H1 (cell line): ENCODE results near the gene TMUB1. TPM values are rescaled to one million over a fixed set of nuclear protein-coding genes. Genes with fewer than 3 reads are reported as not detected.
A peak's percentile ranks its signal among the peaks of the same experiment; 100 is the strongest.

ENCODE experiments used
- CTCF ChIA-PET: fragments of 300-600 bp; sonication (Branson Sonifier 250); formaldehyde crosslinking; loops from one replicate; lab custom pipeline; 2021; ENCODE audit not compliant: partially characterized antibody; lab: Charles Lee
- POLR2A ChIA-PET: fragments of 300-600 bp; sonication (Branson Sonifier 250); formaldehyde crosslinking; loops from one replicate; lab custom pipeline; 2021; ENCODE audit warnings: inconsistent platforms; ENCODE audit not compliant: partially characterized antibody; lab: Charles Lee
- DNase-seq, 2 experiments: peaks; one replicate each; pipeline versions ENCODE4 v3.0.0 to v3.0.0-alpha.2; 2010 to 2022; ENCODE audit warnings: low spot score in 2 of 2, low read depth in 1 of 2, mixed read lengths in 1 of 2
- FAIRE-seq: peaks from 2 replicates; lab custom pipeline; 2011; peaks lifted over from hg19 to GRCh38; lab: Jason Lieb, UNC
- H2AFZ ChIP-seq: 2 replicates; pipeline ENCODE4 v1.8.1; 2012; ENCODE audit warnings: low read length, inconsistent platforms
- H2AK5ac ChIP-seq: 2 replicates; pipeline ENCODE4 v1.6.1; 2013; ENCODE audit warnings: low read depth, low read length
- H2BK120ac ChIP-seq: replicated peaks from 2 replicates; pipeline ENCODE3; 2013; ENCODE audit warnings: low read depth, low read length, inconsistent platforms
- H2BK12ac ChIP-seq: 2 replicates; pipeline ENCODE4 v1.6.1; 2013; ENCODE audit warnings: low read depth, low read length
- H2BK15ac ChIP-seq: 2 replicates; pipeline ENCODE4 v1.6.1; 2013; ENCODE audit warnings: low read length
- H2BK20ac ChIP-seq: 2 replicates; pipeline ENCODE4 v1.6.1; 2013; ENCODE audit warnings: low read length
- H2BK5ac ChIP-seq: 2 replicates; pipeline ENCODE4 v1.6.1; 2013; ENCODE audit warnings: low read depth, low read length
- H3K14ac ChIP-seq: 2 replicates; pipeline ENCODE4 v1.6.1; 2013; ENCODE audit warnings: inconsistent platforms; ENCODE audit not compliant: insufficient read length
- H3K18ac ChIP-seq: 2 replicates; pipeline ENCODE4 v1.6.1; 2013; ENCODE audit warnings: low read length; ENCODE audit errors: extremely low read depth
- H3K23ac ChIP-seq: 2 replicates; pipeline ENCODE4 v1.6.1; 2013; ENCODE audit warnings: inconsistent platforms; ENCODE audit not compliant: insufficient read length
- H3K23me2 ChIP-seq: 2 replicates; pipeline ENCODE4 v1.6.1; 2013; ENCODE audit warnings: low read depth, low read length
- H3K27ac ChIP-seq: 2 replicates; pipeline ENCODE4 v1.6.1; 2011; ENCODE audit warnings: low read depth, low read length, inconsistent platforms
- H3K27me3 ChIP-seq, 4 experiments: replicated peaks in 1 of 4; 1 replicate in 1 of 4; 2 replicates in 3 of 4; pipeline versions ENCODE4 v1.6.1 to v1.8.1; 2011 to 2013; ENCODE audit warnings: low read length in 3 of 4, mild to moderate bottlenecking in 3 of 4, inconsistent platforms in 2 of 4, mixed read lengths in 2 of 4, moderate library complexity in 1 of 4; ENCODE audit not compliant: control insufficient read depth in 3 of 4, insufficient read depth in 3 of 4; ENCODE audit errors: extremely low read depth in 1 of 4
- H3K36me3 ChIP-seq, 4 experiments: 2 replicates each; pipeline versions ENCODE4 v1.6.1 to v1.8.1; 2011 to 2013; ENCODE audit warnings: mild to moderate bottlenecking in 4 of 4, low read length in 3 of 4, moderate library complexity in 2 of 4, control low read depth in 1 of 4, inconsistent platforms in 1 of 4; ENCODE audit not compliant: insufficient read depth in 4 of 4, control insufficient read depth in 2 of 4
- H3K4ac ChIP-seq: replicated peaks from 2 replicates; pipeline ENCODE3; 2013; ENCODE audit warnings: low read length, low read depth, mixed read lengths, inconsistent platforms; ENCODE audit not compliant: insufficient read length
- H3K4me1 ChIP-seq, 4 experiments: replicated peaks in 1 of 4; 1 replicate in 1 of 4; 2 replicates in 3 of 4; pipeline versions ENCODE4 v1.6.1 to v1.8.1; 2011 to 2013; ENCODE audit warnings: low read length in 3 of 4, inconsistent platforms in 2 of 4, mixed read lengths in 1 of 4; ENCODE audit not compliant: insufficient read depth in 4 of 4, control insufficient read depth in 3 of 4
- H3K4me2 ChIP-seq, 2 experiments: 2 replicates each; pipeline versions ENCODE4 v1.6.1 to v1.8.1; 2011 to 2013; ENCODE audit warnings: low read depth in 2 of 2, low read length in 2 of 2, control low read depth in 1 of 2, inconsistent platforms in 1 of 2, mild to moderate bottlenecking in 1 of 2; ENCODE audit not compliant: insufficient read depth in 1 of 2
- H3K4me3 ChIP-seq, 4 experiments: fragments of 200-600, 300-600 bp in 1 of 4; sonication (generic), shearing (Covaris generic), sonication (Bioruptor Twin) in 1 of 4; 2 replicates each; pipeline versions ENCODE4 v1.5.1 to v1.8.1; 2011 to 2016; ENCODE audit warnings: low read length in 4 of 4, low read depth in 3 of 4, control low read depth in 2 of 4, inconsistent platforms in 2 of 4, mild to moderate bottlenecking in 2 of 4, mixed read lengths in 1 of 4, moderate library complexity in 1 of 4; ENCODE audit not compliant: insufficient read depth in 2 of 4; ENCODE audit errors: extremely low read depth in 1 of 4
- H3K56ac ChIP-seq: replicated peaks from 2 replicates; pipeline ENCODE3; 2013; ENCODE audit warnings: low read depth, mild to moderate bottlenecking, mixed read lengths, low read length, inconsistent platforms; ENCODE audit not compliant: insufficient read length
- H3K79me1 ChIP-seq: 2 replicates; pipeline ENCODE4 v1.6.1; 2013; ENCODE audit warnings: low read depth, low read length, control low read depth
- H3K79me2 ChIP-seq, 2 experiments: 2 replicates each; pipeline versions ENCODE4 v1.6.1 to v1.8.1; 2012 to 2013; ENCODE audit warnings: low read length in 2 of 2, mild to moderate bottlenecking in 2 of 2, inconsistent platforms in 1 of 2; ENCODE audit not compliant: insufficient read depth in 2 of 2, control insufficient read depth in 1 of 2
- H3K9ac ChIP-seq, 4 experiments: replicated peaks in 1 of 4; 1 replicate in 1 of 4; 2 replicates in 3 of 4; pipeline versions ENCODE4 v1.6.1 to v1.8.1; 2011 to 2013; ENCODE audit warnings: low read depth in 3 of 4, low read length in 3 of 4, control low read depth in 2 of 4, mild to moderate bottlenecking in 2 of 4, moderate library complexity in 2 of 4, inconsistent platforms in 1 of 4; ENCODE audit errors: extremely low read depth in 1 of 4
- H3K9me3 ChIP-seq, 2 experiments: 2 replicates each; pipeline versions ENCODE4 v1.6.1 to v1.8.1; 2012 to 2013; ENCODE audit warnings: mild to moderate bottlenecking in 2 of 2, moderate library complexity in 2 of 2, control low read depth in 1 of 2, inconsistent platforms in 1 of 2, low read depth in 1 of 2, low read length in 1 of 2, mixed read lengths in 1 of 2; ENCODE audit not compliant: insufficient read depth in 2 of 2
- H4K20me1 ChIP-seq, 2 experiments: replicated peaks in 1 of 2; 2 replicates each; pipeline versions ENCODE3 to v1.8.1; 2011 to 2013; ENCODE audit warnings: inconsistent platforms in 2 of 2, low read length in 2 of 2, mild to moderate bottlenecking in 1 of 2; ENCODE audit not compliant: insufficient read depth in 2 of 2, control insufficient read depth in 1 of 2
- H4K5ac ChIP-seq: 2 replicates; pipeline ENCODE4 v1.6.1; 2013; ENCODE audit warnings: low read length, low read depth, mixed read lengths, inconsistent platforms; ENCODE audit not compliant: insufficient read length
- H4K8ac ChIP-seq: 2 replicates; pipeline ENCODE4 v1.8.0; 2013; ENCODE audit warnings: mild to moderate bottlenecking, moderate library complexity, low read length, inconsistent platforms; ENCODE audit not compliant: insufficient read depth; ENCODE audit errors: extremely low read depth
- H4K91ac ChIP-seq: replicated peaks from 2 replicates; pipeline ENCODE3; 2013; ENCODE audit warnings: low read length, mixed read lengths, inconsistent platforms; ENCODE audit not compliant: insufficient read length
- CREB1 ChIP-seq: IDR thresholded peaks from 2 replicates; pipeline ENCODE4 v1.6.1; 2012; ENCODE audit warnings: inconsistent platforms
- GABPA ChIP-seq: IDR thresholded peaks from 2 replicates; pipeline ENCODE4 v1.6.1; 2011; ENCODE audit warnings: mild to moderate bottlenecking, low read length, moderate library complexity, borderline replicate concordance; ENCODE audit not compliant: insufficient read depth
- KDM4A ChIP-seq: IDR thresholded peaks from one replicate; pipeline ENCODE4 v1.7.1; 2012; ENCODE audit warnings: low read depth, mild to moderate bottlenecking, moderate library complexity, low read length, inconsistent platforms; ENCODE audit not compliant: severe bottlenecking
- RAD21 ChIP-seq, 2 experiments: IDR thresholded peaks in 1 of 2; conservative IDR thresholded peaks in 1 of 2; 2 replicates each; pipeline ENCODE4 v1.6.1; 2011; ENCODE audit warnings: low read depth in 2 of 2, low read length in 2 of 2, improper control_type of control experiment in 1 of 2, inconsistent platforms in 1 of 2, mild to moderate bottlenecking in 1 of 2, moderate library complexity in 1 of 2
- SIN3A ChIP-seq, 2 experiments: IDR thresholded peaks in 1 of 2; conservative IDR thresholded peaks in 1 of 2; 2 replicates each; pipeline ENCODE4 v1.6.1; 2011 to 2012; ENCODE audit warnings: low read length in 2 of 2, improper control_type of control experiment in 1 of 2, low read depth in 1 of 2, mild to moderate bottlenecking in 1 of 2
- SIRT6 ChIP-seq: IDR thresholded peaks from one replicate; pipeline ENCODE4 v1.7.1; 2012; ENCODE audit warnings: low read length, inconsistent platforms
- WGBS, 2 experiments: shearing (Covaris generic) in 1 of 2; methylation state at CpG; one replicate each; pipeline versions ENCODE4 v1.1.6 to v1.1.7; 2013 to 2015; ENCODE audit warnings: low lambda C conversion rate in 2 of 2, mixed read lengths in 2 of 2, inconsistent platforms in 1 of 2, low coverage in 1 of 2, missing lambda C conversion rate in 1 of 2; ENCODE audit not compliant: insufficient replicate concordance in 2 of 2, insufficient coverage in 1 of 2, insufficient read length in 1 of 2; ENCODE audit errors: extremely low coverage in 1 of 2, missing lambda C conversion rate in 1 of 2; 5-methylcytosine and 5-hydroxymethylcytosine counted together
- polyA plus RNA-seq, 7 experiments: library from polyadenylated mRNA; depleted of rRNA in 3 of 7; stranded (reverse) in 5 of 7; unstranded in 2 of 7; fragments of >200 nt in 5 of 7; fragments of 200-250 nt in 2 of 7; gene quantifications; 1 replicate in 5 of 7; 2 replicates in 1 of 7; 4 replicates in 1 of 7; pipeline versions ENCODE4 v1.2.1 to v1.2.3, GENCODE V29; 2011 to 2013; ENCODE audit warnings: missing spikeins in 2 of 7, mixed read lengths in 2 of 7
- total RNA-seq: library from RNA; stranded (reverse); fragmentation: NEBNext Ultra II Directional; extraction: Animal tissue kit (Norgen Biotek cat#: 25700); gene quantifications from 2 replicates; pipeline ENCODE4 v1.2.1, GENCODE V29; 2021
- TF ChIP-seq, protein P1 (sequence below): IDR thresholded peaks from 2 replicates; pipeline ENCODE4 v1.6.1; 2012; ENCODE audit warnings: inconsistent platforms
- TF ChIP-seq, protein P2 (sequence below): IDR thresholded peaks from 2 replicates; pipeline ENCODE4 v1.6.1; 2011; ENCODE audit warnings: low read length, improper control_type of control experiment
- TF ChIP-seq, protein P3 (sequence below): IDR thresholded peaks from 2 replicates; pipeline ENCODE4 v1.6.1; 2012; ENCODE audit warnings: inconsistent platforms

The TMUB1 gene
- total and polyA plus RNA-seq, 2 of the 8 experiments (the other 6 are each of a cell fraction or from before 2014, with no cell fraction given): 41.4 to 56.2 TPM

DNA sequence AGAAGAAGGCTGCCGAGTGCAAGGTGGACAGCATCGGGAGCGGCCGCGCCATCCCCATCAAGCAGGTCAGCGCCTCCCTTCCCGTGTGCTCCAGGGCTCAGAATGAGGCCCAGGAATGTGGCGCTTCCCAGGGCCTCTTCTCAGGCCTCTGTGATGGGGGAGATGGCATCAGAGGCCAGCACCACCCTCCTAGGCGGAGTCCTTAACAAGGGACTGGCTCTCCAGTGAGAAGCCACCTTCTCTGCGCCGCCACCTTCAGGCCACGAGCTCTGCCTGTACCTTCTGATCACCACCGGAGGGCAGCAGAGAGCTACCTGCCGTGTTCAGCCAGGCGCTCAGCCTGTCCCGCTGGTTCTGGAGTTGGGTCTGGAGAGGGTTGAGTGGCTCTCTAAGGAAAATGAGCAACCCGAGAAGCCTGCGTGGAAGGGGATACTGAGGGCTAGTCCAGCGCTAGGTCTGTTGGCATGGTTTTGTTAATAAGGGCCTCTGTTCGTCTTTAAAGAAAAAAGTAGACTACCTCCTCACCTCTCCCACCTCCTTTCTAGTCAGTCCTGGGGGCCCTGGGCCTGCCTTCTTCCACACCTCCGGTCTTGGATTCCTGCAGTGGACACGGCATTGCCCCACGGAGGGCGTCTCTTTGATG lies 40.6 kb upstream of the TMUB1 start:
- WGBS, 2 experiments: 41% methylated on average over 23 of the region's 24 CpGs; no CpG with 5 or more reads in 1 of the 2 experiments
- Histone ChIP-seq H3K4me1 (peaks cover 0 to 23% (median 7%) of the 10 kb centered on the region in 4 experiments; a peak in 6 of 7 replicates), H2BK5ac (no peak overlapping the region), H3K36me3 (peaks cover 0 to 29% (median 4%) of the 10 kb centered on the region in 4 experiments; a peak in 3 of 8 replicates), H2BK20ac (no peak overlapping the region), H3K56ac (no peak overlapping the region), H3K23ac (no peak overlapping the region), H4K8ac (no peak overlapping the region), H3K18ac (no peak overlapping the region), H3K23me2 (peaks cover 5% of the 10 kb centered on the region; the same call in 1 of the 2 replicates), H2AK5ac (no peak overlapping the region), H3K27me3 (peaks cover 0 to 13% (median 4%) of the 10 kb centered on the region in 4 experiments; a peak in 5 of 7 replicates), H3K27ac (no peak overlapping the region), H3K9ac (no peak overlapping the region), H2BK120ac (no peak overlapping the region), H2BK15ac (no peak overlapping the region), H3K14ac (no peak overlapping the region), H3K4me3 (no peak overlapping the region), H3K9me3 (no peaks in the 10 kb centered on the region), H3K4me2 (no peak overlapping the region; a peak in 1 of 4 replicates), H3K4ac (no peak overlapping the region), H3K79me1 (no peaks in the 10 kb centered on the region), H4K20me1 (peaks cover 8 to 35% of the 10 kb centered on the region in 2 experiments), H2AFZ (no peak overlapping the region), H4K91ac (no peak overlapping the region), H2BK12ac (no peak overlapping the region), H3K79me2 (no peaks in the 10 kb centered on the region), H4K5ac (no peak overlapping the region)
- ChIA-PET POLR2A (interaction anchor here (0.9 to 2.0 kb wide), 3 partner anchors 9 to 15 kb away, joined by 3 to 7 read pairs (median 4); no protein-coding TSS in a partner anchor), CTCF (interaction anchor here (0.6 to 11.7 kb wide), 41 partner anchors 8 to 1655 kb away, joined by 3 to 197 read pairs (median 4); partner anchors contain the start of genes ABCF2 and GBX1)
- FAIRE-seq: peak; percentile 88
- DNase-seq: peak in 1 of 2 experiments; percentile 94
- TF ChIP-seq CREB1 (peak; percentile 54), RAD21 (IDR thresholded peaks at IDR 0.05 in 1 of 2, conservative IDR thresholded peaks at IDR 0.05 in 1 of 2; ENCODE audit: low read depth in 2 of 2, low read length in 2 of 2) (peak; percentile 96 to 98), SIRT6 (no peak), GABPA (peak; percentile 47; the same call in 1 of the 2 replicates), KDM4A (no peak), SIN3A (conservative IDR thresholded peaks at IDR 0.05 in 1 of 2, IDR thresholded peaks at IDR 0.05 in 1 of 2; ENCODE audit: low read depth in 1 of 2, low read length in 2 of 2) (peak in 1 of 2 experiments; percentile 85; a peak in 1 of 4 replicates)
- TF ChIP-seq, protein P1, sequence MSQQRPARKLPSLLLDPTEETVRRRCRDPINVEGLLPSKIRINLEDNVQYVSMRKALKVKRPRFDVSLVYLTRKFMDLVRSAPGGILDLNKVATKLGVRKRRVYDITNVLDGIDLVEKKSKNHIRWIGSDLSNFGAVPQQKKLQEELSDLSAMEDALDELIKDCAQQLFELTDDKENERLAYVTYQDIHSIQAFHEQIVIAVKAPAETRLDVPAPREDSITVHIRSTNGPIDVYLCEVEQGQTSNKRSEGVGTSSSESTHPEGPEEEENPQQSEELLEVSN: no peak
- TF ChIP-seq, protein P2, sequence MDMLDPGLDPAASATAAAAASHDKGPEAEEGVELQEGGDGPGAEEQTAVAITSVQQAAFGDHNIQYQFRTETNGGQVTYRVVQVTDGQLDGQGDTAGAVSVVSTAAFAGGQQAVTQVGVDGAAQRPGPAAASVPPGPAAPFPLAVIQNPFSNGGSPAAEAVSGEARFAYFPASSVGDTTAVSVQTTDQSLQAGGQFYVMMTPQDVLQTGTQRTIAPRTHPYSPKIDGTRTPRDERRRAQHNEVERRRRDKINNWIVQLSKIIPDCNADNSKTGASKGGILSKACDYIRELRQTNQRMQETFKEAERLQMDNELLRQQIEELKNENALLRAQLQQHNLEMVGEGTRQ: no peak
- TF ChIP-seq, protein P3, sequence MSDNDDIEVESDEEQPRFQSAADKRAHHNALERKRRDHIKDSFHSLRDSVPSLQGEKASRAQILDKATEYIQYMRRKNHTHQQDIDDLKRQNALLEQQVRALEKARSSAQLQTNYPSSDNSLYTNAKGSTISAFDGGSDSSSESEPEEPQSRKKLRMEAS: peak; percentile 88
